IPS-15b (cell line): Measurements from ENCODE around the gene FAM241A.
"Not testable (repeated sequence)": the region's sequence is repeated elsewhere in the genome, so short reads cannot be mapped to it uniquely, and the experiment has no call there.

Source experiments
- H3K27me3 ChIP-seq: one replicate; pipeline ENCODE4 v1.6.1; 2013; ENCODE audit warnings: low read length; ENCODE audit not compliant: control insufficient read depth, insufficient read depth
- H3K36me3 ChIP-seq: one replicate; pipeline ENCODE4 v1.6.1; 2013; ENCODE audit warnings: low read length; ENCODE audit not compliant: control insufficient read depth, insufficient read depth
- H3K4me1 ChIP-seq: one replicate; pipeline ENCODE4 v1.6.1; 2013; ENCODE audit warnings: mild to moderate bottlenecking, low read length; ENCODE audit not compliant: control insufficient read depth, insufficient read depth
- H3K4me3 ChIP-seq: one replicate; pipeline ENCODE4 v1.5.1; 2013; ENCODE audit warnings: low read depth, low read length
- H3K9ac ChIP-seq: one replicate; pipeline ENCODE4 v1.6.1; 2013; ENCODE audit warnings: low read depth, mild to moderate bottlenecking, low read length
- H3K9me3 ChIP-seq: one replicate; pipeline ENCODE4 v1.6.1; 2013; ENCODE audit warnings: mild to moderate bottlenecking, low read length; ENCODE audit not compliant: control insufficient read depth, insufficient read depth

FAM241A gene

GRCh38 chr4:112206431-112206830, 61.2 kb downstream of the FAM241A start:
- no peaks in the 10 kb centered on the region for H3K27me3 ChIP-seq
- no peaks in the 10 kb centered on the region for H3K9me3 ChIP-seq
- H3K4me1 ChIP-seq: peaks cover 5% of the 10 kb centered on the region
- no peak overlapping the region for H3K4me3 ChIP-seq
- no peaks in the 10 kb centered on the region for H3K36me3 ChIP-seq
- no peak overlapping the region for H3K9ac ChIP-seq

DNA sequence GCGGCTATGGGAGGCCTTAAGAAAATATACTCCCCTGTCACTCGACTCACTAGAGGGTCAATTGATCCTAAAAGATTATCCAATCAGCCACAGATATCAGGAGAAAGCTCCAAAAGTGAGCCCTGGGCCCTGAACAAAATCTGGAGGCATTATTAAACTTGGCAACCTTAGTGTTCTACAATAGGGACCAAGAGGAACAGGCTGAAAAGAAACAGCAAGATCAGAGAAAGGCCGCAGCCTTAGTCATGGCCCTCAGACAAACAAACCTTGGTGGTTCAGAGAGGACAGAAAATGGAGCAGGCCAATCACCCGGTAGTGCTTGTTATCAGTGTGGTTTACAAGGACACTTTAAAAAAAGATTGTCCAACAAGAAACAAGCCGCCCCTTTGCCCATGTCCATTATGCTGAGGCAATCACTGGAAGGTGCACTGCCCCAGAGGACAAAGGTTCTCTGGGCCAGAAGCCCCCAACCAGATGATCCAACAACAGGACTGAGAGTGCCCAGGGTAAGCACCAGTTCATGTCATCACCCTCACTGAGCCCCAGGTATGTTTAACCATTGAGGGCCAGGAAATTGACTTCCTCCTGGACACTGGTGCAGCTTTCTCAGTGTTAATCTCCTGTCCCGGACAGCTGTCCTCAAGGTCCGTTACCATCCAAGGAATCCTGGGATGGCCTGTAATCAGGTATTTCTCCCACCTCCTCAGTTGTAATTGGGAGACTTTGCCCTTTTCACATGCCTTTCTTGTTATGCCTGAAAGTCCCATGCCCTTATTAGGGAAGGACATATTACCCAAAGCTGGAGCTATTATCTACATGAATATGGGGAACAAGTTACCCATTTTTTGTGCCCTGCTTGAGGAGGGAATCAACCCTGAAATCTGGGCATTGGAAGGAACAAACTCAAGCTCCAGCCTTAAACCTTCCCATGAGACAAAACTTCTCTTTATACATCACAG, 63.2 kb downstream of the FAM241A start:
- H3K27me3 ChIP-seq, H3K9ac ChIP-seq, H3K9me3 ChIP-seq, H3K36me3 ChIP-seq, H3K4me1 ChIP-seq, H3K4me3 ChIP-seq: not testable (repeated sequence)

DNA sequence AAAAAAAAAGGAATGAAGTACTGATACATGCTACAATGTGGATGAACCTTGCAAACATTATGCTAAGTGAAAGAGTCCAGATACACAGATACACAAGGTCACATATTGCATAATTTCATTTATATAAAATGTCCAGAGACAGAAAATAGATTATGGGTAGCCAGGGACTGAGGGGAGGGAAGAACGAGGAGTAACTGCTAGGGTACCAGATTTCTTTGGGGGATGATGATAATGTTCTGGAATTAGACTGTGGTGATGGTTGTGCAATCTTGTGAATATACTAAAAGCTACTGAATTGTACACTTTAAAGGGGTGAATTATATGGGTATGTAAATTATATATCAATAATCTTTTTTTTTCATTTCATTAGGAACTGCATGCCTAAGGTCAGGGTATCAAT, 65.5 kb downstream of the FAM241A start:
- H3K9me3 ChIP-seq: no peaks in the 10 kb centered on the region
- no peaks in the 10 kb centered on the region for H3K27me3 ChIP-seq
- no peaks in the 10 kb centered on the region for H3K4me1 ChIP-seq
- no peaks in the 10 kb centered on the region for H3K36me3 ChIP-seq
- no peak overlapping the region for H3K4me3 ChIP-seq
- no peak overlapping the region for H3K9ac ChIP-seq

GRCh38 chr4:112213091-112213490, 67.8 kb downstream of the FAM241A start:
- H3K27me3 ChIP-seq: no peaks in the 10 kb centered on the region
- H3K4me1 ChIP-seq: no peaks in the 10 kb centered on the region
- no peaks in the 10 kb centered on the region for H3K9me3 ChIP-seq
- no peak overlapping the region for H3K4me3 ChIP-seq
- H3K9ac ChIP-seq: no peak overlapping the region
- H3K36me3 ChIP-seq: no peaks in the 10 kb centered on the region

GRCh38 chr4:112213856-112214255, 68.6 kb downstream of the FAM241A start:
- H3K9ac ChIP-seq: no peak overlapping the region
- H3K27me3 ChIP-seq: no peaks in the 10 kb centered on the region
- no peaks in the 10 kb centered on the region for H3K4me1 ChIP-seq
- no peaks in the 10 kb centered on the region for H3K9me3 ChIP-seq
- H3K36me3 ChIP-seq: no peaks in the 10 kb centered on the region
- H3K4me3 ChIP-seq: no peak overlapping the region

GRCh38 chr4:112214390-112215264, 69.4 kb downstream of the FAM241A start:
- no peak overlapping the region for H3K4me3 ChIP-seq
- H3K4me1 ChIP-seq: no peaks in the 10 kb centered on the region
- H3K36me3 ChIP-seq: no peaks in the 10 kb centered on the region
- H3K9me3 ChIP-seq: no peaks in the 10 kb centered on the region
- no peaks in the 10 kb centered on the region for H3K27me3 ChIP-seq
- no peak overlapping the region for H3K9ac ChIP-seq

GRCh38 chr4:112219826-112220366, 74.6 kb downstream of the FAM241A start:
- no peak overlapping the region for H3K4me3 ChIP-seq
- no peaks in the 10 kb centered on the region for H3K27me3 ChIP-seq
- H3K4me1 ChIP-seq: no peaks in the 10 kb centered on the region
- peaks cover 3% of the 10 kb centered on the region for H3K9me3 ChIP-seq
- no peaks in the 10 kb centered on the region for H3K36me3 ChIP-seq
- H3K9ac ChIP-seq: no peak overlapping the region

GRCh38 chr4:112222219-112222955, 77.1 kb downstream of the FAM241A start:
- no peaks in the 10 kb centered on the region for H3K27me3 ChIP-seq
- peaks cover 3% of the 10 kb centered on the region for H3K9me3 ChIP-seq

GRCh38 chr4:112225157-112225556, 79.9 kb downstream of the FAM241A start:
- Histone ChIP-seq H3K4me3 (no peak overlapping the region), H3K4me1 (no peaks in the 10 kb centered on the region), H3K9ac (no peak overlapping the region), H3K36me3 (no peaks in the 10 kb centered on the region), H3K9me3 (peaks cover 3% of the 10 kb centered on the region), H3K27me3 (no peaks in the 10 kb centered on the region)

More at GRCh38 chr4:112222219-112222955, 77.1 kb downstream of the FAM241A start:
- Histone ChIP-seq H3K36me3 (no peaks in the 10 kb centered on the region), H3K4me1 (no peaks in the 10 kb centered on the region), H3K4me3 (no peak overlapping the region), H3K9ac (no peak overlapping the region)

GRCh38 chr4:112230879-112231778, 85.9 kb downstream of the FAM241A start:
- H3K27me3 ChIP-seq: no peaks in the 10 kb centered on the region
- H3K4me3 ChIP-seq: peak overlapping the region; percentile 76
- no peaks in the 10 kb centered on the region for H3K36me3 ChIP-seq
- no peaks in the 10 kb centered on the region for H3K9me3 ChIP-seq
- peaks cover 5% of the 10 kb centered on the region for H3K4me1 ChIP-seq
- H3K9ac ChIP-seq: peak overlapping the region; percentile 88
